ENCODE data around the gene RNF150. TPM values are rescaled to one million over a fixed set of nuclear protein-coding genes. Genes with fewer than 3 reads are reported as not detected.

RNF150 gene
- total and polyA plus RNA-seq, 4 donors, result 0.27 to 1.4 (median 0.81) TPM

- no peak overlapping the region for H3K27ac ChIP-seq (ENCODE audit: low read depth in 1 of 2, low read length in 2 of 2)
- no peaks in the 10 kb centered on the region for H3K9me3 ChIP-seq (ENCODE audit: control insufficient read depth in 4 of 4, low read length in 3 of 4)
- H3K4me1 ChIP-seq (ENCODE audit: control insufficient read depth in 4 of 4, insufficient read depth in 4 of 4, low read length in 3 of 4), result peaks cover 0 to 6% (median 0%) of the 10 kb centered on the region in 4 donors
- H3K9ac ChIP-seq (ENCODE audit: low read depth in 1 of 2, low read length in 2 of 2), result no peak overlapping the region
- 66% methylated on average over 2 of the region's 2 CpGs for WGBS
- TF ChIP-seq CTCF (IDR thresholded peaks at IDR 0.05; ENCODE audit: low read depth, low read length, missing input control) (no peak), MAX (IDR thresholded peaks at IDR 0.05) (no peak)
- no peaks in the 10 kb centered on the region for H3K36me3 ChIP-seq (ENCODE audit: control insufficient read depth in 4 of 4, insufficient read depth in 3 of 4, low read depth in 1 of 4, low read length in 3 of 4)
- no peak for DNase-seq (ENCODE audit: low spot score)
- H3K27me3 ChIP-seq (ENCODE audit: control insufficient read depth in 4 of 4, insufficient read depth in 4 of 4, low read length in 3 of 4), result no peaks in the 10 kb centered on the region
- no peak overlapping the region for H3K4me3 ChIP-seq (ENCODE audit: low read depth in 1 of 3, low read length in 3 of 3)
Measured at GRCh38 chr4:140854168-140854567, 279.1 kb downstream of the RNF150 start.

- no peak overlapping the region for H3K27ac ChIP-seq (ENCODE audit: low read depth in 1 of 2, low read length in 2 of 2)
- no peaks in the 10 kb centered on the region for H3K27me3 ChIP-seq (ENCODE audit: control insufficient read depth in 4 of 4, insufficient read depth in 4 of 4, low read length in 3 of 4)
- H3K4me1 ChIP-seq (ENCODE audit: control insufficient read depth in 4 of 4, insufficient read depth in 4 of 4, low read length in 3 of 4), result peaks cover 0 to 6% (median 0%) of the 10 kb centered on the region in 4 donors
- H3K9me3 ChIP-seq (ENCODE audit: control insufficient read depth in 4 of 4, low read length in 3 of 4), result no peaks in the 10 kb centered on the region
- DNase-seq (ENCODE audit: low spot score), result no peak
- H3K4me3 ChIP-seq (ENCODE audit: low read depth in 1 of 3, low read length in 3 of 3), result no peak overlapping the region
- no peaks in the 10 kb centered on the region for H3K36me3 ChIP-seq (ENCODE audit: control insufficient read depth in 4 of 4, insufficient read depth in 3 of 4, low read depth in 1 of 4, low read length in 3 of 4)
- no peak for TF ChIP-seq YY1 (IDR thresholded peaks at IDR 0.05)
- no peak for TF ChIP-seq RXRA (IDR thresholded peaks at IDR 0.05)
- no peak for TF ChIP-seq GABPA (IDR thresholded peaks at IDR 0.05 in 1 of 2, conservative IDR thresholded peaks at IDR 0.05 in 1 of 2)
- no peak for TF ChIP-seq TAF1 (conservative IDR thresholded peaks at IDR 0.05)
- no peak for TF ChIP-seq HNF4G (IDR thresholded peaks at IDR 0.05)
- no peak for TF ChIP-seq NR2F2 (IDR thresholded peaks at IDR 0.05)
- TF ChIP-seq REST (IDR thresholded peaks at IDR 0.05), result no peak
- WGBS, result 59% methylated on average over 1 of the region's 1 CpG
- no peak overlapping the region for H3K9ac ChIP-seq (ENCODE audit: low read depth in 1 of 2, low read length in 2 of 2)
Measured at GRCh38 chr4:140851804-140852203, 281.5 kb downstream of the RNF150 start.

GRCh38 chr4:140851032-140851636 is 282.1 kb downstream of the RNF150 start:
- no peaks in the 10 kb centered on the region for H3K9me3 ChIP-seq (ENCODE audit: control insufficient read depth in 4 of 4, low read length in 3 of 4)
- H3K9ac ChIP-seq (ENCODE audit: low read depth in 1 of 2, low read length in 2 of 2), result no peak overlapping the region
- peaks cover 0 to 6% (median 0%) of the 10 kb centered on the region in 4 donors for H3K4me1 ChIP-seq (ENCODE audit: control insufficient read depth in 4 of 4, insufficient read depth in 4 of 4, low read length in 3 of 4)
- peak; percentile 42 for DNase-seq (ENCODE audit: low spot score)
- WGBS, result 2% methylated on average over 6 of the region's 6 CpGs
- H3K4me3 ChIP-seq (ENCODE audit: low read depth in 1 of 3, low read length in 3 of 3), result no peak overlapping the region
- no peaks in the 10 kb centered on the region for H3K27me3 ChIP-seq (ENCODE audit: control insufficient read depth in 4 of 4, insufficient read depth in 4 of 4, low read length in 3 of 4)
- no peaks in the 10 kb centered on the region for H3K36me3 ChIP-seq (ENCODE audit: control insufficient read depth in 4 of 4, insufficient read depth in 3 of 4, low read depth in 1 of 4, low read length in 3 of 4)
- no peak overlapping the region for H3K27ac ChIP-seq (ENCODE audit: low read depth in 1 of 2, low read length in 2 of 2)
- TF ChIP-seq CTCF (IDR thresholded peaks at IDR 0.05; ENCODE audit: low read depth, low read length, missing input control), result peak; percentile 82
- no peak for TF ChIP-seq FOXA2 (IDR thresholded peaks at IDR 0.05)
- TF ChIP-seq RAD21 (IDR thresholded peaks at IDR 0.05), result peak; percentile 98
- no peak for TF ChIP-seq MAX (IDR thresholded peaks at IDR 0.05)
